ENCODE measurements around the gene ARG2.

Gene ARG2

GRCh38 chr14:67694791-67695393 lies 75.2 kb downstream of the ARG2 start:
- DNase-seq: peak; percentile 70 to 71

GRCh38 chr14:67695394-67695949 lies 75.8 kb downstream of the ARG2 start, which contains the start of gene RDH11:
RDH11 (minus strand) TSS chr14:67695764; CDS start chr14:67695703, 61 bp downstream.
- DNase-seq: peak; percentile 97 to 98

GRCh38 chr14:67697006-67697405 lies 77.3 kb downstream of the ARG2 start:
- no peak for DNase-seq

- no peak for DNase-seq
Measured at GRCh38 chr14:67698179-67698578, 78.5 kb downstream of the ARG2 start.
